HCT116 (cell line): ENCODE results near the gene NARS2. TPM values are rescaled to one million over a fixed set of nuclear protein-coding genes. Genes with fewer than 3 reads are reported as not detected.

Experiments used
- ATAC-seq: fragments of 200-7000 bp; cut with Tn5 transposase; 2 replicates; pipeline ENCODE4 v1.9.1; 2020; ENCODE audit warnings: mild to moderate bottlenecking, moderate library complexity
- BruUV-seq: library from RNA; stranded (reverse); fragments of 400-500 nt; replicated peaks from 2 replicates; lab custom pipeline; 2021; lab: Mats Ljungman, UMichigan
- CTCF ChIA-PET: fragments of 300-600 bp; sonication (Branson Sonifier 250); formaldehyde crosslinking; loops from one replicate; lab custom pipeline; 2021; ENCODE audit warnings: antibody characterized with exemption; lab: Charles Lee
- POLR2A ChIA-PET: fragments of 300-600, 350-600 bp; sonication (Branson Sonifier 250); formaldehyde crosslinking; loops from one replicate; lab custom pipeline; 2021; ENCODE audit warnings: antibody characterized with exemption; lab: Charles Lee
- RAD21 ChIA-PET, 2 experiments: fragments of 300-600 bp; sonication (Branson Sonifier 250); formaldehyde crosslinking; loops; one replicate each; lab custom pipeline; 2023; ENCODE audit warnings: low total read pairs in 2 of 2; ENCODE audit not compliant: uncharacterized antibody in 2 of 2, unreplicated experiment in 2 of 2, low non-redundant PET in 1 of 2; lab: Charles Lee
- DNase-seq: peaks from one replicate; pipeline ENCODE4 v3.0.0-alpha.2; 2010; ENCODE audit warnings: low read depth, low spot score
- H2AFZ ChIP-seq: fragments of 200-600 bp; shearing (Covaris generic), sonication (generic); 2 replicates; pipeline ENCODE4 v1.6.1; 2017; ENCODE audit warnings: low read depth, mixed run types, mixed read lengths, antibody characterized with exemption, low read length; ENCODE audit not compliant: poor library complexity, severe bottlenecking
- H3K27ac ChIP-seq: 2 replicates; pipeline ENCODE4 v1.5.1; 2012; ENCODE audit warnings: low read depth, low read length
- H3K27me3 ChIP-seq: fragments of 200-600 bp; sonication (generic); 2 replicates; pipeline ENCODE4 v1.6.1; 2016; ENCODE audit warnings: mixed run types, low read length, mixed read lengths; ENCODE audit not compliant: insufficient read depth
- H3K36me3 ChIP-seq, 2 experiments: fragments of 200-500 bp in 1 of 2; fragments of 200-600 bp in 1 of 2; sonication (Bioruptor generic) in 1 of 2; sonication (generic) in 1 of 2; 2 replicates each; pipeline versions ENCODE4 v1.5.1 to v1.6.1; 2014 to 2016; ENCODE audit warnings: low read length in 2 of 2, inconsistent platforms in 1 of 2, mixed read lengths in 1 of 2, mixed run types in 1 of 2; ENCODE audit not compliant: insufficient read depth in 2 of 2, control insufficient read depth in 1 of 2
- H3K4me1 ChIP-seq, 2 experiments: fragments of 200-600 bp in 1 of 2; sonication (generic) in 1 of 2; 2 replicates each; pipeline versions ENCODE4 v1.5.1 to v1.6.1; 2012 to 2017; ENCODE audit warnings: low read length in 2 of 2, inconsistent platforms in 1 of 2, mild to moderate bottlenecking in 1 of 2, mixed read lengths in 1 of 2, mixed run types in 1 of 2, moderate library complexity in 1 of 2; ENCODE audit not compliant: insufficient read depth in 2 of 2, control insufficient read depth in 1 of 2
- H3K4me2 ChIP-seq: fragments of 200-600 bp; sonication (generic); 2 replicates; pipeline ENCODE4 v1.6.1; 2017; ENCODE audit warnings: mixed run types, low read length, mixed read lengths
- H3K4me3 ChIP-seq, 2 experiments: fragments of 200-600 bp in 1 of 2; sonication (generic) in 1 of 2; replicated peaks in 1 of 2; 2 replicates each; pipeline ENCODE4 v1.5.1; 2011 to 2016; ENCODE audit warnings: low read length in 2 of 2, control low read depth in 1 of 2, low read depth in 1 of 2, mild to moderate bottlenecking in 1 of 2, mixed read lengths in 1 of 2, mixed run types in 1 of 2
- H3K79me2 ChIP-seq: fragments of 200-600 bp; sonication (generic); 2 replicates; pipeline ENCODE4 v1.6.1; 2017; ENCODE audit warnings: mild to moderate bottlenecking, mixed run types, low read length, moderate library complexity, mixed read lengths; ENCODE audit not compliant: insufficient read depth
- H3K9ac ChIP-seq: fragments of 200-600 bp; sonication (generic); 2 replicates; pipeline ENCODE4 v1.6.1; 2016; ENCODE audit warnings: low read length, mixed read lengths
- H3K9me2 ChIP-seq: fragments of 200-600 bp; sonication (generic), shearing (Covaris generic); 2 replicates; pipeline ENCODE4 v1.6.1; 2017; ENCODE audit warnings: mixed run types, mild to moderate bottlenecking, moderate library complexity; ENCODE audit not compliant: insufficient read depth
- H3K9me3 ChIP-seq, 2 experiments: fragments of 200-500 bp in 1 of 2; fragments of 200-600 bp in 1 of 2; sonication (Bioruptor generic) in 1 of 2; sonication (generic) in 1 of 2; 2 replicates each; pipeline ENCODE4 v1.6.1; 2014 to 2017; ENCODE audit warnings: low read length in 2 of 2, mixed read lengths in 2 of 2, inconsistent platforms in 1 of 2, low read depth in 1 of 2, mild to moderate bottlenecking in 1 of 2, mixed run types in 1 of 2, moderate library complexity in 1 of 2; ENCODE audit not compliant: control insufficient read depth in 1 of 2, insufficient read depth in 1 of 2
- H4K20me1 ChIP-seq: fragments of 200-600 bp; sonication (generic), shearing (Covaris generic); 2 replicates; pipeline ENCODE4 v1.6.1; 2017; ENCODE audit warnings: mixed run types, mild to moderate bottlenecking, moderate library complexity; ENCODE audit not compliant: insufficient read depth
- CTCF ChIP-seq, 3 experiments: fragments of 200-600 bp in 1 of 3; sonication (generic) in 1 of 3; IDR thresholded peaks in 2 of 3; conservative IDR thresholded peaks in 1 of 3; 2 replicates each; pipeline ENCODE4 v1.5.1; 2012 to 2017; ENCODE audit warnings: low read depth in 2 of 3, low read length in 2 of 3, antibody characterized with exemption in 1 of 3, borderline replicate concordance in 1 of 3, control low read depth in 1 of 3, mild to moderate bottlenecking in 1 of 3, mixed read lengths in 1 of 3, mixed run types in 1 of 3, moderate library complexity in 1 of 3; ENCODE audit not compliant: insufficient read depth in 1 of 3
- ELF1 ChIP-seq: IDR thresholded peaks from 2 replicates; pipeline ENCODE4 v1.6.1; 2012; ENCODE audit warnings: low read depth, borderline replicate concordance
- EZH2 ChIP-seq: fragments of 200-600 bp; sonication (generic); IDR thresholded peaks from 2 replicates; pipeline ENCODE4 v1.6.1; 2017; ENCODE audit warnings: antibody characterized with exemption, mixed run types
- FOSL1 ChIP-seq: IDR thresholded peaks from 2 replicates; pipeline ENCODE4 v1.6.1; 2012; ENCODE audit warnings: low read depth
- POLR2AphosphoS5 ChIP-seq: IDR thresholded peaks from 2 replicates; pipeline ENCODE4 v1.6.1; 2011; ENCODE audit warnings: mild to moderate bottlenecking, low read depth, low read length, moderate library complexity
- RAD21 ChIP-seq: IDR thresholded peaks from 2 replicates; pipeline ENCODE4 v1.6.1; 2012; ENCODE audit warnings: low read depth, mild to moderate bottlenecking
- REST ChIP-seq: IDR thresholded peaks from 2 replicates; pipeline ENCODE4 v1.6.1; 2012; ENCODE audit warnings: low read depth
- SRF ChIP-seq: IDR thresholded peaks from 2 replicates; pipeline ENCODE4 v1.6.1; 2012; ENCODE audit warnings: low read depth
- TCF7L2 ChIP-seq: IDR thresholded peaks from 2 replicates; pipeline ENCODE4 v1.7.0; 2011; ENCODE audit warnings: borderline replicate concordance, inconsistent platforms; ENCODE audit not compliant: insufficient read depth, insufficient read length; ENCODE audit errors: extremely low read depth
- YY1 ChIP-seq: IDR thresholded peaks from 2 replicates; pipeline ENCODE4 v1.6.1; 2011; ENCODE audit warnings: low read length, low read depth, moderate library complexity, mild to moderate bottlenecking; ENCODE audit not compliant: insufficient replicate concordance; ENCODE audit errors: extremely low read depth
- ZBTB33 ChIP-seq: IDR thresholded peaks from 2 replicates; pipeline ENCODE4 v1.6.1; 2011; ENCODE audit warnings: mild to moderate bottlenecking, low read length, moderate library complexity; ENCODE audit not compliant: insufficient replicate concordance; ENCODE audit errors: extremely low read depth
- intact Hi-C: fragments of 100-400 bp; cut with micrococcal nuclease; formaldehyde crosslinking; loops from 2 replicates; pipeline ENCODE4 v1.10.0; 2022
- total RNA-seq: library from RNA; stranded (reverse); gene quantifications from one replicate; pipeline ENCODE4 v1.2.1, GENCODE V29; 2021; ENCODE audit not compliant: unreplicated experiment

NARS2 gene
- total RNA-seq, 1 experiment from 2014 or later = 26.0 TPM

GRCh38 chr11:78420255-78420764 is 154.4 kb downstream of the NARS2 start:
- TF ChIP-seq RAD21 (peak; percentile 31; the same call in 1 of the 2 replicates), FOSL1 (no peak), CTCF (IDR thresholded peaks at IDR 0.05 in 2 of 3, conservative IDR thresholded peaks at IDR 0.05 in 1 of 3; ENCODE audit: borderline replicate concordance in 1 of 3, insufficient read depth in 1 of 3, low read depth in 2 of 3, low read length in 2 of 3) (peak; percentile 15 to 64 (median 48); a peak in 4 of 6 replicates), TCF7L2 (no peak)
- TF ChIP-seq, all 23 proteins: peak for 2
- Histone ChIP-seq H4K20me1 (no peaks in the 10 kb centered on the region), H3K27ac (no peak overlapping the region), H3K9me2 (no peaks in the 10 kb centered on the region), H3K79me2 (no peaks in the 10 kb centered on the region), H3K36me3 (no peaks in the 10 kb centered on the region), H3K9ac (no peak overlapping the region), H3K4me1 (peaks cover 5 to 19% of the 10 kb centered on the region in 2 experiments; a peak in 3 of 4 replicates), H3K4me3 (no peak overlapping the region), H3K4me2 (no peak overlapping the region), H3K9me3 (no peaks in the 10 kb centered on the region), H2AFZ (no peak overlapping the region), H3K27me3 (no peaks in the 10 kb centered on the region)
- no peak for DNase-seq
- ChIA-PET CTCF (interaction anchor here (1.6 kb wide), 1 partner anchor 144 kb away, joined by 4 read pairs; no protein-coding TSS in a partner anchor), RAD21 (no interaction called here), POLR2A (no interaction called here)
- BruUV-seq = no TSS peak
- ATAC-seq = no peak
- intact Hi-C loops = no loop called here

DNA sequence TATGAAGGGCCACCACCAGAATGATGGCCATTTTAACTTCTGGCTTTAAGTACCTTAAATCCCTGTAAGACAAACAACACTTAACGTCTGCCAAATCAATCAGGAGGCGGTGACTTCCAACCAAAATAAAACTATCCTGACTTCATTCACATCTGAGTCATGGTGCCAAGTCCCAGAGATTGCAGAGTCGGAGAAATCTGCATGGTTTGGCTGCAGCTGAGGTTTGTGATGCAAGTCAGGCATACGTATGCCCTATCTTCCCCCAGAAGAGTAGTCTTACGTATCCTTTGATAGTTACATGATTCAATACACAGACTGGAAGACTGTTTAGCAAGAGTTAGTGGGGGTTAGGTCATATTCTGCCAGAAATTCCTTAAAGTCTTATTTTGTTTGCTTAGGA is 155.3 kb downstream of the NARS2 start:
- ChIA-PET RAD21 (no interaction called here), CTCF (no interaction called here), POLR2A (no interaction called here)
- Histone ChIP-seq H2AFZ (no peak overlapping the region), H3K27me3 (no peaks in the 10 kb centered on the region), H3K9me3 (no peaks in the 10 kb centered on the region), H3K9ac (no peak overlapping the region), H3K4me1 (peaks cover 5 to 19% of the 10 kb centered on the region in 2 experiments; a peak in 3 of 4 replicates), H3K9me2 (no peaks in the 10 kb centered on the region), H3K79me2 (no peaks in the 10 kb centered on the region), H3K27ac (no peak overlapping the region), H3K4me2 (no peak overlapping the region), H4K20me1 (no peaks in the 10 kb centered on the region), H3K4me3 (no peak overlapping the region), H3K36me3 (no peaks in the 10 kb centered on the region)
- ATAC-seq = no peak
- no peak for DNase-seq
- intact Hi-C loops = no loop called here
- BruUV-seq = no TSS peak
- TF ChIP-seq POLR2AphosphoS5 (no peak), SRF (no peak), EZH2 (no peak), ZBTB33 (no peak), RAD21 (no peak), YY1 (no peak), ELF1 (no peak), REST (no peak)
